H1 (cell line): Measurements from ENCODE around the gene MACROD2. TPM values are rescaled to one million over a fixed set of nuclear protein-coding genes. Genes with fewer than 3 reads are reported as not detected.

ENCODE experiments used
- RXRA ChIP-seq: IDR thresholded peaks from 2 replicates; pipeline ENCODE4 v1.6.1; 2011; ENCODE audit warnings: low read depth, mild to moderate bottlenecking, low read length, moderate library complexity; ENCODE audit not compliant: insufficient read depth
- polyA plus RNA-seq, 7 experiments: library from polyadenylated mRNA; depleted of rRNA in 3 of 7; stranded (reverse) in 5 of 7; unstranded in 2 of 7; fragments of >200 nt in 5 of 7; fragments of 200-250 nt in 2 of 7; gene quantifications; 1 replicate in 5 of 7; 2 replicates in 1 of 7; 4 replicates in 1 of 7; pipeline versions ENCODE4 v1.2.1 to v1.2.3, GENCODE V29; 2011 to 2013; ENCODE audit warnings: missing spikeins in 2 of 7, mixed read lengths in 2 of 7
- total RNA-seq: library from RNA; stranded (reverse); fragmentation: NEBNext Ultra II Directional; extraction: Animal tissue kit (Norgen Biotek cat#: 25700); gene quantifications from 2 replicates; pipeline ENCODE4 v1.2.1, GENCODE V29; 2021

MACROD2 gene
- total and polyA plus RNA-seq, 2 of the 8 experiments (the other 6 are each of a cell fraction or from before 2014, with no cell fraction given): 0.70 to 3.9 TPM

DNA sequence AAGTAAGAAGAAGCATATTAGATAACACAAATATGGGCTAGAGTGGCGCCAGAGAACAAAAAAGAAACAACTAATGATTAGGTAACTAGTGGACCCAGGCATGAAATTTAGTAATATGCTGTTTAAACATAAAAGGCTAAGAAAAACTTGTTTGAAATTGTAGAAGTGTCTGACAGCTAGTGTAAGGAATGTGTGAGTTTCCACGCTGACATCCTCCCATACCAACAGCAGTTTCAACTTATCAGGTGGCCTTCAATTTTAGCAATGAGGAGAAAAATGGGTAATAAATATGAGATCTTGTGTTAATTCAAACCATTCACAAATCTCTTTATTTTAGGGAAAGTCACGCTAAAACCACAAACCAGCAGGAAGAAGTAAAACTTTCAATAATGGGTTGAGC is 782.3 kb downstream of the MACROD2 start (continued):
- no peak for TF ChIP-seq RXRA
